ENCODE results near the gene ITGA3.

ITGA3 gene

GRCh38 chr17:50028736-50029120 is 27.2 kb upstream of the ITGA3 start:
- Histone ChIP-seq H3K4me1 (peaks cover 0 to 58% (median 32%) of the 10 kb centered on the region in 4 donors), H3K27ac (peak overlapping the region; percentile 83 to 89), H3K4me3 (no peak overlapping the region), H3K36me3 (no peaks in the 10 kb centered on the region), H3K9me3 (no peaks in the 10 kb centered on the region), H3K27me3 (no peaks in the 10 kb centered on the region)
- intact Hi-C loops (cut with DNase I; ENCODE audit: low total_unique reads): loop anchor here (5.0 to 10.0 kb wide), 2 partner anchors 34 to 276 kb away; no protein-coding TSS in a partner anchor
- TF ChIP-seq CTCF (IDR thresholded peaks at IDR 0.05): no peak
- DNase-seq: no peak

GRCh38 chr17:50029185-50029584 is 26.7 kb upstream of the ITGA3 start:
- DNase-seq: no peak
- no peak for TF ChIP-seq CTCF (IDR thresholded peaks at IDR 0.05)
- Histone ChIP-seq H3K4me1 (peaks cover 0 to 62% (median 34%) of the 10 kb centered on the region in 4 donors), H3K27me3 (no peaks in the 10 kb centered on the region), H3K27ac (peak overlapping the region; percentile 83 to 89), H3K4me3 (no peak overlapping the region), H3K36me3 (no peaks in the 10 kb centered on the region), H3K9me3 (no peaks in the 10 kb centered on the region)
- intact Hi-C loops (cut with DNase I; ENCODE audit: low total_unique reads): loop anchor here (5.0 to 10.0 kb wide), 2 partner anchors 33 to 276 kb away; no protein-coding TSS in a partner anchor

GRCh38 chr17:50033316-50033715 is 22.6 kb upstream of the ITGA3 start:
- Histone ChIP-seq H3K36me3 (no peaks in the 10 kb centered on the region), H3K27me3 (no peaks in the 10 kb centered on the region), H3K4me3 (peak overlapping the region in 1 of 2 donors; percentile 3), H3K4me1 (peaks cover 0 to 88% (median 53%) of the 10 kb centered on the region in 4 donors), H3K9me3 (no peaks in the 10 kb centered on the region), H3K27ac (peak overlapping the region; percentile 83 to 89)
- TF ChIP-seq CTCF (IDR thresholded peaks at IDR 0.05): no peak
- intact Hi-C loops (cut with DNase I; ENCODE audit: low total_unique reads): no loop called here
- DNase-seq: peak; percentile 47 to 85

- TF ChIP-seq CTCF (IDR thresholded peaks at IDR 0.05): no peak
- DNase-seq: no peak
- peaks cover 0 to 80% (median 49%) of the 10 kb centered on the region in 4 donors for H3K4me1 ChIP-seq
- H3K27me3 ChIP-seq: no peaks in the 10 kb centered on the region
- no peaks in the 10 kb centered on the region for H3K9me3 ChIP-seq
- intact Hi-C loops (cut with DNase I; ENCODE audit: low total_unique reads): loop anchor here (2.0 kb wide), 1 partner anchor 20 kb away; no protein-coding TSS in a partner anchor
- no peaks in the 10 kb centered on the region for H3K36me3 ChIP-seq
- H3K27ac ChIP-seq: peak overlapping the region; percentile 83 to 89
- H3K4me3 ChIP-seq: no peak overlapping the region
Observed at GRCh38 chr17:50034498-50035364, 21.2 kb upstream of the ITGA3 start.

- H3K27ac ChIP-seq: peak overlapping the region; percentile 83 to 89
- no peaks in the 10 kb centered on the region for H3K36me3 ChIP-seq
- intact Hi-C loops (cut with DNase I; ENCODE audit: low total_unique reads): loop anchor here (2.0 kb wide), 1 partner anchor 19 kb away; no protein-coding TSS in a partner anchor
- no peaks in the 10 kb centered on the region for H3K27me3 ChIP-seq
- no peaks in the 10 kb centered on the region for H3K9me3 ChIP-seq
- H3K4me1 ChIP-seq: peaks cover 0 to 80% (median 49%) of the 10 kb centered on the region in 4 donors
- no peak for DNase-seq
- no peak overlapping the region for H3K4me3 ChIP-seq
- TF ChIP-seq CTCF (IDR thresholded peaks at IDR 0.05): no peak
Observed at GRCh38 chr17:50035421-50035879, 20.5 kb upstream of the ITGA3 start.

Data from tibial artery (tissue), 4 donors.